GM12873 (cell line): ENCODE measurements around the gene FBLN5.
A peak's percentile ranks its signal among the peaks of the same experiment; 100 is the strongest.

Experiments
- TF ChIP-seq, protein P1 (sequence below): IDR thresholded peaks from 2 replicates; pipeline ENCODE4 v1.5.1; 2012; ENCODE audit warnings: low read depth, mild to moderate bottlenecking, moderate library complexity, low read length, control low read depth; ENCODE audit not compliant: insufficient read depth; ENCODE audit errors: missing control alignments

FBLN5 gene

DNA sequence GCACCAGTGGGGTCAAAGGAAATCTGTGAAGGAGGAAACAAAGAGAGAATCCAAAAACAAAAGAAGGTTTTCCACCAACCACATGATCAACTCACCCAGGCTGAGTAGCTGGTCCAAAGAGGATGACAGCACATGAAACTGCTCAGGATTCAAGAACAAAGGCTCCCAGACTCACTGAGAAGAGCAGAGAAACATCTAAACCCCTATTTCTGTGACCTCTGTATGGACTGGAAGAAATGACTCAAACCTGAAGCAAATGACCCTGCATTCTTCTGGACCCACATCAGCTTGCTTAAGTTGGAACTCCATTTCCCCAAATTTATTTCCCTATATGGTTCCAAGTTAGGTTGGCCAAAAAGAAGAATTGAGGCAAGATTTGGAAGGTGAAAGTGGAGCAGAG, 106.4 kb downstream of the FBLN5 start:
- TF ChIP-seq, protein P1, sequence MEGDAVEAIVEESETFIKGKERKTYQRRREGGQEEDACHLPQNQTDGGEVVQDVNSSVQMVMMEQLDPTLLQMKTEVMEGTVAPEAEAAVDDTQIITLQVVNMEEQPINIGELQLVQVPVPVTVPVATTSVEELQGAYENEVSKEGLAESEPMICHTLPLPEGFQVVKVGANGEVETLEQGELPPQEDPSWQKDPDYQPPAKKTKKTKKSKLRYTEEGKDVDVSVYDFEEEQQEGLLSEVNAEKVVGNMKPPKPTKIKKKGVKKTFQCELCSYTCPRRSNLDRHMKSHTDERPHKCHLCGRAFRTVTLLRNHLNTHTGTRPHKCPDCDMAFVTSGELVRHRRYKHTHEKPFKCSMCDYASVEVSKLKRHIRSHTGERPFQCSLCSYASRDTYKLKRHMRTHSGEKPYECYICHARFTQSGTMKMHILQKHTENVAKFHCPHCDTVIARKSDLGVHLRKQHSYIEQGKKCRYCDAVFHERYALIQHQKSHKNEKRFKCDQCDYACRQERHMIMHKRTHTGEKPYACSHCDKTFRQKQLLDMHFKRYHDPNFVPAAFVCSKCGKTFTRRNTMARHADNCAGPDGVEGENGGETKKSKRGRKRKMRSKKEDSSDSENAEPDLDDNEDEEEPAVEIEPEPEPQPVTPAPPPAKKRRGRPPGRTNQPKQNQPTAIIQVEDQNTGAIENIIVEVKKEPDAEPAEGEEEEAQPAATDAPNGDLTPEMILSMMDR, result no peak

GRCh38 chr14:91839749-91840148, 107.7 kb downstream of the FBLN5 start:
- TF ChIP-seq, protein P1, result no peak

- TF ChIP-seq, protein P1, result no peak
Observed at GRCh38 chr14:91837076-91837475, 110.4 kb downstream of the FBLN5 start.

GRCh38 chr14:91835920-91836843, 111.3 kb downstream of the FBLN5 start:
- TF ChIP-seq, protein P1, result peak; percentile 1

DNA sequence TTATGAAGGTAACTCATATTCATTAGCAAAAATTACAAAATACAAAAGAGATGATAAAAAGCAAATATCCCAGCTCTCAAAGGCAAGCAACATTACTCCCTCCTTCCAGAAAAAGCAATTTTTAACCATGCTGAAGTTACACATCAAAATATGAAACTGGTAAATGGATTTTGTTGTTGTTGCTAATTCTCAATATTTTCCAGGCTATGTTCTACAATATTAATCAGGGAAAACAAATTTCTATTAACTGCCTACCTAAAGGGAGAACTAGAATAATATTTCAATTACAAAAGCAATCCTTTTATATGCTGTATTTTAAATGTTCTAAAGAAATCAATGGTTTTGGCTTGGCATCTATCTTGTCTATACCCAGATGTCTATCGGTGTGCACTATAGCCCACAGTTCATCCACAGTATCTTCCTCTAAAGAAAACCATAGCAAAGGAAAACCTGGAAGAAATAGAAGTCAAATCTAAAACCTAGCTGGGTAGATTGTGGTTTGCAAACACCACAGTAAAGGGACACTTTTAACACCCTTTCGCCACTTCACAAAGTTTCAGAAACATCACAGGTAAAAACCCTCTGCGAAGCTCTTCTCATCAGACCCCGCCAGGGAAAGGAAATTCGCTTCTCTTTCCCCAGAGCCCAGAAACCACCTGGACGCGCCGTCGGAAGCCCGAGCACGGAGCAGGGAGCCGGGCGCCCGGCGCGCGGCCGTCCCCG, 112.1 kb downstream of the FBLN5 start:
- TF ChIP-seq, protein P1, result no peak

- TF ChIP-seq, protein P1, result no peak
Observed at GRCh38 chr14:91834571-91834970, 112.9 kb downstream of the FBLN5 start.

GRCh38 chr14:91831337-91831736, 116.2 kb downstream of the FBLN5 start:
- TF ChIP-seq, protein P1, result no peak
